Left lobe of liver (tissue), 2 donors: ENCODE results near the gene PHETA1. TPM values are rescaled to one million over a fixed set of nuclear protein-coding genes. Genes with fewer than 3 reads are reported as not detected.

ENCODE experiments used
- ATAC-seq: fragments of 200-7000 bp; cut with Tn5 transposase; one replicate; pipeline ENCODE4 v1.9.1; 2020; ENCODE audit warnings: mild to moderate bottlenecking, moderate library complexity
- DNase-seq: peaks from one replicate; pipeline ENCODE4 v3.0.0-alpha.2; 2020; ENCODE audit warnings: low spot score
- total RNA-seq: library from RNA; stranded (reverse); gene quantifications from one replicate; pipeline ENCODE4 v1.2.1, GENCODE V29; 2021
- donor health status: DM: no; HTN: no; CAD: no; lungs with moderate emphysema.
- donor health status: DM: no; HTN: yes; CAD: no.

Gene PHETA1
- total RNA-seq, 1 donor from 2014 or later: 9.4 TPM

- no peak for DNase-seq
- ATAC-seq: peak; percentile 51
These were observed 37.8 kb downstream of the PHETA1 start for GRCh38 chr12:111330800-111331752.

GRCh38 chr12:111328138-111328537, 40.8 kb downstream of the PHETA1 start:
- ATAC-seq (no peak), DNase-seq (no peak)

GRCh38 chr12:111327474-111327873, 41.4 kb downstream of the PHETA1 start:
- no peak for ATAC-seq
- no peak for DNase-seq

GRCh38 chr12:111322336-111323250, 46.3 kb downstream of the PHETA1 start:
- no peak for ATAC-seq

GRCh38 chr12:111321317-111321716, 47.6 kb downstream of the PHETA1 start:
- DNase-seq: no peak

More at GRCh38 chr12:111322336-111323250, 46.3 kb downstream of the PHETA1 start:
- DNase-seq: no peak

GRCh38 chr12:111320258-111321050, 48.4 kb downstream of the PHETA1 start:
- ATAC-seq: no peak
- DNase-seq: no peak

More at GRCh38 chr12:111321317-111321716, 47.6 kb downstream of the PHETA1 start:
- no peak for ATAC-seq

- DNase-seq (no peak), ATAC-seq (no peak)
These were observed 49.2 kb downstream of the PHETA1 start for GRCh38 chr12:111319600-111320257.

- ATAC-seq (no peak), DNase-seq (no peak)
These were observed 50.4 kb downstream of the PHETA1 start for GRCh38 chr12:111318450-111318849.

- no peak for ATAC-seq
- no peak for DNase-seq
These were observed 52.2 kb downstream of the PHETA1 start for GRCh38 chr12:111316671-111317070.

GRCh38 chr12:111314953-111315539, 53.8 kb downstream of the PHETA1 start:
- ATAC-seq (no peak), DNase-seq (no peak)

- ATAC-seq (peak; percentile 87), DNase-seq (peak; percentile 71)
These were observed 55.0 kb downstream of the PHETA1 start for GRCh38 chr12:111313833-111314259.

- ATAC-seq (no peak), DNase-seq (no peak)
These were observed 56.2 kb downstream of the PHETA1 start for GRCh38 chr12:111312708-111313107.

- ATAC-seq: no peak
These were observed 56.9 kb downstream of the PHETA1 start for GRCh38 chr12:111312016-111312415.

GRCh38 chr12:111311011-111311410, 57.9 kb downstream of the PHETA1 start:
- DNase-seq (no peak), ATAC-seq (no peak)

More at GRCh38 chr12:111312016-111312415, 56.9 kb downstream of the PHETA1 start:
- DNase-seq: no peak

Other genes starting within 250 kb of the PHETA1 start
- 11.7 TPM for gene SH2B3, start 36.8 kb upstream of the PHETA1 start, total RNA-seq
- 23.2 TPM for gene ATXN2, start 230.2 kb upstream of the PHETA1 start, total RNA-seq